Vagina (tissue), 2 donors: Measurements from ENCODE around the gene DNAJC16. TPM values are rescaled to one million over a fixed set of nuclear protein-coding genes. Genes with fewer than 3 reads are reported as not detected.
A peak's percentile ranks its signal among the peaks of the same experiment; 100 is the strongest.
"Not testable (repeated sequence)": the region's sequence is repeated elsewhere in the genome, so short reads cannot be mapped to it uniquely, and the experiment has no call there.

ENCODE experiments used
- DNase-seq, 2 donors: peaks; one replicate each; pipeline ENCODE4 v3.0.0-alpha.2; 2017; ENCODE audit errors: extremely low spot score in 2 of 2
- H3K27ac ChIP-seq: fragments of 200-600 bp; sonication (generic); one replicate; pipeline ENCODE4 v1.5.1; 2019
- H3K27me3 ChIP-seq: fragments of 200-600 bp; sonication (generic); one replicate; pipeline ENCODE4 v1.5.1; 2019
- H3K36me3 ChIP-seq, 2 donors: fragments of 200-600 bp; sonication (generic); one replicate each; pipeline ENCODE4 v1.5.1; 2017 to 2019
- H3K4me1 ChIP-seq: fragments of 200-600 bp; sonication (generic); one replicate; pipeline ENCODE4 v1.5.1; 2019
- H3K4me3 ChIP-seq, 2 donors: fragments of 200-600 bp; sonication (generic); 1 replicate in 1 of 2; 2 replicates in 1 of 2; pipeline ENCODE4 v1.5.1; 2016 to 2019
- H3K9me3 ChIP-seq: fragments of 200-600 bp; sonication (generic); one replicate; pipeline ENCODE4 v1.5.1; 2019
- CTCF ChIP-seq, 3 experiments: fragments of 450-650 bp in 2 of 3; fragments of 200-600 bp in 1 of 3; sonication (generic) in 1 of 3; IDR thresholded peaks; one replicate each; pipeline ENCODE4 v1.5.1; 2017 to 2019; ENCODE audit warnings: antibody characterized with exemption in 3 of 3, mild to moderate bottlenecking in 2 of 3, moderate library complexity in 2 of 3
- POLR2A ChIP-seq, 2 donors: fragments of 450-650 bp; IDR thresholded peaks; one replicate each; pipeline ENCODE4 v1.6.1; 2017; ENCODE audit warnings: antibody characterized with exemption in 2 of 2, mild to moderate bottlenecking in 2 of 2, moderate library complexity in 2 of 2
- POLR2AphosphoS5 ChIP-seq, 2 donors: sonication (generic); formaldehyde crosslinking; IDR thresholded peaks; one replicate each; pipeline ENCODE4 v1.9.0; 2017; ENCODE audit warnings: antibody characterized with exemption in 2 of 2, mild to moderate bottlenecking in 2 of 2, low read depth in 1 of 2; ENCODE audit not compliant: insufficient read depth in 1 of 2
- intact Hi-C: fragments of 100-400 bp; cut with DNase I; formaldehyde crosslinking; loops from one replicate; pipeline ENCODE4 v1.15.1; 2023
- total RNA-seq: library from RNA; depleted of rRNA; stranded (reverse); fragments of >200 nt; gene quantifications from one replicate; pipeline ENCODE4 v1.2.3, GENCODE V29; 2016

The DNAJC16 gene
- total RNA-seq, 1 donor from 2014 or later: 29.5 TPM

DNA sequence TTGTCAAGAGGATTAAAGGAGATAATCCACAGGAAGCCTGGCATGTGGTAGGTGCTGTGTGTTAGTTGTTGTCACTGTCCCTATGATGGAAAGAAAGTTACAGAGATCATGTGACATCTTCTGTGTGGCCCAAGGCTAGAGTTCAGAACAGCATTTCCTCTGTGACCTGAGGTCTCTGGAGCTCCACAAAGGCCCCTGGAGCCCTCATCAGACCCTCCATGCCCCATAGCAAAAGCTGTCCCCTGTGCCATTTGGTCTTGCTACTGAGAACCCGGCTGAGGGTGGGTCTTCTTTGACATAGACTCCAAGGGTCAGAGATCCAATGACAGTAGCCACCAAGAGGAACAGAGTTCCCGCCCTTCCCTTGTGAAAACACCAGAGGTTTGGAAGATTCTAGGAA, 42.7 kb upstream of the DNAJC16 start:
- no peaks in the 10 kb centered on the region for H3K36me3 ChIP-seq
- H3K27me3 ChIP-seq: no peaks in the 10 kb centered on the region
- H3K9me3 ChIP-seq: no peaks in the 10 kb centered on the region
- intact Hi-C loops: no loop called here
- H3K4me1 ChIP-seq: no peaks in the 10 kb centered on the region
- H3K27ac ChIP-seq: no peak overlapping the region
- TF ChIP-seq POLR2A (IDR thresholded peaks at IDR 0.05): no peak
- TF ChIP-seq CTCF (IDR thresholded peaks at IDR 0.05): no peak
- no peak for TF ChIP-seq POLR2AphosphoS5 (IDR thresholded peaks at IDR 0.05; ENCODE audit: insufficient read depth in 1 of 2, low read depth in 1 of 2)
- no peak overlapping the region for H3K4me3 ChIP-seq
- no peak for DNase-seq

- DNase-seq, H3K4me1 ChIP-seq, H3K9me3 ChIP-seq, H3K4me3 ChIP-seq, intact Hi-C loops, H3K36me3 ChIP-seq, H3K27me3 ChIP-seq, H3K27ac ChIP-seq: not testable (repeated sequence)
Measured at GRCh38 chr1:15484443-15484842, 42.2 kb upstream of the DNAJC16 start.

DNA sequence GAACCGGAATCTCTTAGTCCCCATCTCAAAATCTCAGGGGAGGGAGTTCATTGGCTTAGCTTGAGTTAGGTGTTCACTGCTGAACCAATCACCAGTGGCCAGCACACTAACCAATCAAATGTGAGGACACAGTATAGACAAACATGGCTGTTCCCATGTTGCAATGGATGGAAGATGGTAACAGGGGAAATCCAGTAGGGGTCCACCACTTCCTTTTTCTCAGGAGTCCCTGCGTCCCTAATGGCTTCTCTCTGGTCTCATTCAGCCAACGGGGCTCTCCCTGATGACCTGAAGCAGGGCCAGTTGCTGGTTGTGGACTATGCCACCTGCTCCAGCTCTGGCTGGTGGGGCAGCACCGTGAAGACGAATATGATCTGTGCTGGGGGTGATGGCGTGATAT, 41.0 kb upstream of the DNAJC16 start:
- no peaks in the 10 kb centered on the region for H3K27me3 ChIP-seq
- H3K4me1 ChIP-seq: no peaks in the 10 kb centered on the region
- DNase-seq: no peak
- H3K4me3 ChIP-seq: no peak overlapping the region
- intact Hi-C loops: loop anchor here (5.0 kb wide), 1 partner anchor 1913 kb away; no protein-coding TSS in a partner anchor
- TF ChIP-seq POLR2A (IDR thresholded peaks at IDR 0.05) (no peak), POLR2AphosphoS5 (IDR thresholded peaks at IDR 0.05; ENCODE audit: insufficient read depth in 1 of 2, low read depth in 1 of 2) (no peak), CTCF (IDR thresholded peaks at IDR 0.05) (no peak)
- no peaks in the 10 kb centered on the region for H3K9me3 ChIP-seq
- H3K27ac ChIP-seq: no peak overlapping the region
- H3K36me3 ChIP-seq: no peaks in the 10 kb centered on the region

- not testable (repeated sequence) for H3K36me3 ChIP-seq, H3K9me3 ChIP-seq, H3K27ac ChIP-seq, H3K27me3 ChIP-seq, DNase-seq, H3K4me1 ChIP-seq, H3K4me3 ChIP-seq
- peak in 1 of 2 donors; percentile 17 for TF ChIP-seq POLR2AphosphoS5 (IDR thresholded peaks at IDR 0.05; ENCODE audit: insufficient read depth in 1 of 2, low read depth in 1 of 2)
- intact Hi-C loops: loop anchor here (5.0 kb wide), 1 partner anchor 1915 kb away; no protein-coding TSS in a partner anchor
Measured at GRCh38 chr1:15486844-15487610, 39.6 kb upstream of the DNAJC16 start.

GRCh38 chr1:15488371-15488770, 38.3 kb upstream of the DNAJC16 start:
- no peak overlapping the region for H3K4me3 ChIP-seq
- H3K27ac ChIP-seq: no peak overlapping the region
- DNase-seq: no peak
- intact Hi-C loops: loop anchor here (5.0 kb wide), 1 partner anchor 1916 kb away; no protein-coding TSS in a partner anchor
- H3K4me1 ChIP-seq: no peaks in the 10 kb centered on the region
- H3K27me3 ChIP-seq: no peaks in the 10 kb centered on the region
- no peaks in the 10 kb centered on the region for H3K36me3 ChIP-seq
- TF ChIP-seq CTCF (IDR thresholded peaks at IDR 0.05): no peak
- TF ChIP-seq POLR2AphosphoS5 (IDR thresholded peaks at IDR 0.05; ENCODE audit: insufficient read depth in 1 of 2, low read depth in 1 of 2): no peak
- no peak for TF ChIP-seq POLR2A (IDR thresholded peaks at IDR 0.05)
- H3K9me3 ChIP-seq: no peaks in the 10 kb centered on the region

- TF ChIP-seq POLR2A (IDR thresholded peaks at IDR 0.05) (no peak), CTCF (IDR thresholded peaks at IDR 0.05) (no peak), POLR2AphosphoS5 (IDR thresholded peaks at IDR 0.05; ENCODE audit: insufficient read depth in 1 of 2, low read depth in 1 of 2) (no peak)
- Histone ChIP-seq H3K36me3 (peaks cover 0 to 7% of the 10 kb centered on the region in 2 donors), H3K27ac (no peak overlapping the region), H3K27me3 (no peaks in the 10 kb centered on the region), H3K4me1 (no peaks in the 10 kb centered on the region), H3K4me3 (no peak overlapping the region), H3K9me3 (no peaks in the 10 kb centered on the region)
- DNase-seq: no peak
- intact Hi-C loops: loop anchor here (5.0 kb wide), 1 partner anchor 1917 kb away; no protein-coding TSS in a partner anchor
Measured at GRCh38 chr1:15489052-15489736, 37.5 kb upstream of the DNAJC16 start.

- H3K27ac ChIP-seq, H3K9me3 ChIP-seq, intact Hi-C loops, H3K4me1 ChIP-seq, H3K4me3 ChIP-seq, DNase-seq, H3K27me3 ChIP-seq: not testable (repeated sequence)
- H3K36me3 ChIP-seq: peaks cover 0 to 14% of the 10 kb centered on the region in 2 donors
Measured at GRCh38 chr1:15491010-15491409, 35.6 kb upstream of the DNAJC16 start.
